Upper lobe of right lung (tissue), 1 donor: ENCODE measurements around the gene LAMA5. TPM values are rescaled to one million over a fixed set of nuclear protein-coding genes. Genes with fewer than 3 reads are reported as not detected.

Experiments used
- ATAC-seq: fragments of 200-7000 bp; cut with Tn5 transposase; one replicate; pipeline ENCODE4 v1.9.1; 2020; ENCODE audit warnings: mild to moderate bottlenecking, moderate library complexity
- DNase-seq: peaks from one replicate; pipeline ENCODE4 v3.0.0-alpha.2; 2020
- H3K27ac ChIP-seq: fragments of 200-600 bp; one replicate; pipeline ENCODE4 v1.8.0; 2022
- H3K27me3 ChIP-seq: fragments of 200-600 bp; one replicate; pipeline ENCODE4 v1.8.0; 2022; ENCODE audit warnings: mild to moderate bottlenecking
- H3K36me3 ChIP-seq: fragments of 200-600 bp; one replicate; pipeline ENCODE4 v1.8.0; 2022
- H3K4me1 ChIP-seq: fragments of 200-600 bp; one replicate; pipeline ENCODE4 v1.8.0; 2022
- H3K4me3 ChIP-seq: fragments of 200-600 bp; one replicate; pipeline ENCODE4 v1.8.0; 2022; ENCODE audit warnings: mild to moderate bottlenecking
- H3K9me3 ChIP-seq: fragments of 200-600 bp; one replicate; pipeline ENCODE4 v1.8.0; 2022
- intact Hi-C: fragments of 100-400 bp; cut with DNase I; formaldehyde crosslinking; loops from one replicate; pipeline ENCODE4 v1.11.0; 2022
- total RNA-seq: library from RNA; stranded (reverse); fragmentation: NEBNext Ultra II Directional; extraction: Animal tissue kit (Norgen Biotek cat#: 25700); gene quantifications from one replicate; pipeline ENCODE4 v1.2.1, GENCODE V29; 2021
- TF ChIP-seq, protein P1 (sequence below): fragments of 200-600 bp; IDR thresholded peaks from one replicate; pipeline ENCODE4 v1.8.0; 2022; ENCODE audit warnings: antibody characterized with exemption
- donor health status: DM: no; HTN: yes; CAD: no; lungs with severe emphysema.

The LAMA5 gene
- total RNA-seq, 1 donor from 2014 or later, result 279 TPM

DNA sequence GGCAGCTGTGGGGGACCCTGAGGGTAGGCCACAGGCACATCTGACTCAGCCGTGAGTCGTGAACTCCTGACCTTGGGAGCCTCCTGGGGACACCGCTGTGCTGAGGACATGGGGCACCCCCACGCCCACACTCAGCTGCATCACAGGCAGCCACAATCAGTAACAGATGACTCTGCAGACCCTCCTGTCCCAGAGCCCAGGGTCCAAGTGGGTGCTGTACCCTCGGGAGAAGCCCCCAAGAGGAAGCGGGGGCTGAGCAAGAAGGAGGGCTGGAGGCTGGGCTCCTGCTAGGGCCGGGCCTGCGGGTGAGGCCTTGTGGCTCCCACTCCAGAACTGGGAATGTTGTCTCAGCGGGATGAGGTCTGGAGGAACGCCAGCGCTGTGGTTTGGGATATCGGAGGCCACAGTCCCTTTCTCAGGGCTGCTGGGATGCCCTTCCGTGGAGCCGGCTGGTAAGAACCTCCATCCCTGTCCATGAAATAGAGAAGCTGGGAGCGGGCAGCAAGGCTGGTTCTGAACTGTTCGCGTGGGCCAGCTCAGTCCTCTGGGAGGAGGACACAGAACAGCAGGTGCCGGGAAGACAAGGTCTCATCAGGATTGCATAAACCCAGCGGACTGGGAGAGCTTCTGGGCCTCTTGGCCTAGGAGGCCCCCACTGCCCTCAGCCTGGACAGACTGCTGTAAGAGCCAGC lies 3.1 kb upstream of the LAMA5 start:
- peak overlapping the region; percentile 24 for H3K27ac ChIP-seq
- no peak for ATAC-seq
- H3K27me3 ChIP-seq, result no peaks in the 10 kb centered on the region
- no peak overlapping the region for H3K4me3 ChIP-seq
- TF ChIP-seq, protein P1, sequence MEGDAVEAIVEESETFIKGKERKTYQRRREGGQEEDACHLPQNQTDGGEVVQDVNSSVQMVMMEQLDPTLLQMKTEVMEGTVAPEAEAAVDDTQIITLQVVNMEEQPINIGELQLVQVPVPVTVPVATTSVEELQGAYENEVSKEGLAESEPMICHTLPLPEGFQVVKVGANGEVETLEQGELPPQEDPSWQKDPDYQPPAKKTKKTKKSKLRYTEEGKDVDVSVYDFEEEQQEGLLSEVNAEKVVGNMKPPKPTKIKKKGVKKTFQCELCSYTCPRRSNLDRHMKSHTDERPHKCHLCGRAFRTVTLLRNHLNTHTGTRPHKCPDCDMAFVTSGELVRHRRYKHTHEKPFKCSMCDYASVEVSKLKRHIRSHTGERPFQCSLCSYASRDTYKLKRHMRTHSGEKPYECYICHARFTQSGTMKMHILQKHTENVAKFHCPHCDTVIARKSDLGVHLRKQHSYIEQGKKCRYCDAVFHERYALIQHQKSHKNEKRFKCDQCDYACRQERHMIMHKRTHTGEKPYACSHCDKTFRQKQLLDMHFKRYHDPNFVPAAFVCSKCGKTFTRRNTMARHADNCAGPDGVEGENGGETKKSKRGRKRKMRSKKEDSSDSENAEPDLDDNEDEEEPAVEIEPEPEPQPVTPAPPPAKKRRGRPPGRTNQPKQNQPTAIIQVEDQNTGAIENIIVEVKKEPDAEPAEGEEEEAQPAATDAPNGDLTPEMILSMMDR, result no peak
- intact Hi-C loops, result no loop called here
- no peaks in the 10 kb centered on the region for H3K9me3 ChIP-seq
- H3K36me3 ChIP-seq, result no peaks in the 10 kb centered on the region
- no peak for DNase-seq
- peaks cover 51% of the 10 kb centered on the region for H3K4me1 ChIP-seq

DNA sequence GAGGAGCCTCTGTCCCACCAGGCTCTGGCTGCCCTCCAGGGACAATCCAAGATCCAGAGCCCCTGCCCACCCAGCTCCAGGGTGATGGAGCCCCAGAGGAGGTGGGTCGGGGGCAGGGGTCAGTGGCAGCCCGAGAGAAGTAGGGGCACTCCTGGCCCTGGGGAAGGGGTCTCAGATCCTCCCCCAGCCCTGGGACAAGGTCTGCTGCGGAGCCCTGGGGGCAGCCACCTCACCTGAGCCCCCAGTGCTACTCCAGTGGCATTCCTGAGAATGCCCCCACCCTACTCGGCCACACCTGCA lies 2.7 kb upstream of the LAMA5 start:
- H3K9me3 ChIP-seq, result no peaks in the 10 kb centered on the region
- no peaks in the 10 kb centered on the region for H3K36me3 ChIP-seq
- peaks cover 50% of the 10 kb centered on the region for H3K4me1 ChIP-seq
- H3K27me3 ChIP-seq, result no peaks in the 10 kb centered on the region
- TF ChIP-seq, protein P1, result no peak
- H3K4me3 ChIP-seq, result no peak overlapping the region
- peak overlapping the region; percentile 24 for H3K27ac ChIP-seq
- ATAC-seq (no peak), DNase-seq (no peak)
- intact Hi-C loops, result no loop called here

GRCh38 chr20:62368976-62369814 lies 2.1 kb upstream of the LAMA5 start:
- Histone ChIP-seq H3K4me3 (peak overlapping the region; percentile 69), H3K9me3 (no peaks in the 10 kb centered on the region), H3K36me3 (no peaks in the 10 kb centered on the region), H3K27ac (peak overlapping the region; percentile 24), H3K4me1 (peaks cover 51% of the 10 kb centered on the region), H3K27me3 (no peaks in the 10 kb centered on the region)
- intact Hi-C loops, result no loop called here
- TF ChIP-seq, protein P1, result peak; percentile 45
- DNase-seq (no peak), ATAC-seq (no peak)

DNA sequence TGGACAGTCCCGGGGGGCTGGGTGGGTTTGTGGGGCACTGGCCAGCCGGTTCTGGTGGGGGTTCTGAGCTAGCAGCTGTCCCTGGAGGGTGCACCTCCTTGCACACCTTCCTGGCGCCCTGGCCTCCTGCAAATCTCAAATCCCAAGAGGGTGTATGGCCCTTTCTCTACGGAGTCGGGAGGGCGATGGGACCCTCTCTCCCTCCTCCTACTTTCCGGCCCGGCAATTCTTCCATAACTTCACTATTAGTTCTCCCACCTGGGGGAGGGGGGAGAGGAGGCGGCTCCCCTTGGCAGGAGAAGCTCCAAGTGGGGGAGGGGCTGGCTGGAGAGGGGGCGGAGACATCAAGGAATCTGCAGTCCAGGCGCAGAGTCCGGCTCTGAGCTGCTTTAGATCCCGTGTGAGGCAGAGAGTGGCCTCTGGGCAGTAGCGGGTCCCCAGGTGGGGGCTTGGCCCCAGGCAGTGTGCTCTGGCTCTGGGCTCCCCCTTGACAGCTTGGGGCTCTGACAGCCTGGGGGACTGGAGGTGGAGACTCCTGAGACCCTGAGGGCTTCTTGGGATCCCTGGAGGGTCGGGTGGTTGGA lies 1.4 kb upstream of the LAMA5 start:
- Histone ChIP-seq H3K4me1 (peaks cover 55% of the 10 kb centered on the region), H3K9me3 (no peaks in the 10 kb centered on the region), H3K27me3 (no peaks in the 10 kb centered on the region), H3K36me3 (no peaks in the 10 kb centered on the region), H3K4me3 (peak overlapping the region; percentile 69), H3K27ac (peak overlapping the region; percentile 28)
- DNase-seq, result no peak
- ATAC-seq, result peak; percentile 1
- TF ChIP-seq, protein P1, result no peak
- intact Hi-C loops, result no loop called here

DNA sequence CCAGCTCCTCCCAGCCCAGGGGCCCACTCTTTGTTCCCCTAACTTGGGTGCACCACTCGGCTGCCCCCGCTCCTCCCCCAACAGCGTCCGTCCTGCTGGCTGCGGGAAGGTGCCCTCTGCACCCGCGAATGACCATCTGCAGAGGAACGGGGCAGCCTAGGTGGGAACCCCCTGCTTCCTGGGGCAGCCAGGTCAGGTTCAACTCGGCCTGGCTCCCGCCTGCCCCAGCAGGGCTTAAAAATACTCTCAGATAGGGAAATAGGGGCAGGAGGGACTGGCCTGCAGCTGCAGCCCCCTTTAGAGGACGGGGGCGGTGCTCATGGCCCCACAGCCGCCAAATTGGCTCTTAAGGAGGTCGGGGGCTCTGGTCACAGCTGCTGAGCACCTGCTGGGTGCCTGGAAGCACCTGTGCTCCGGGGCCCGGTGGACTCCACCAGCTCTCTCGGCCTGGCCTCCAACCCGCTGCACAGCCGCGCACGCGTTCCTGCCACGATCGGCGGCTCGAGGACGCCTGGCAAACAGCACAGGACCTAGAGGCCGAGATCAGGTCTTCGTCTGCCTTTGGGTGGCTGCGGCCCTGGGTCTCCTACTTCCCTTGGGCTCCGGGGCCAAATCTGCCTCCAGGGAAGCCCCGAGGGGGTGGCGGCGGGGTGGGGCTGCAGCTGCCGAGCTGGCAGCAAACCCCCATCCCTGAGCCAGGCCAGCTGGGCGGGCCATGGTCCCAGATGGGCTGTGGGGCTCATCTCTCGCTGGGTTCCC lies 700 bp upstream of the LAMA5 start:
- peak overlapping the region; percentile 28 for H3K27ac ChIP-seq
- intact Hi-C loops, result no loop called here
- peak overlapping the region; percentile 69 for H3K4me3 ChIP-seq
- no peaks in the 10 kb centered on the region for H3K36me3 ChIP-seq
- peaks cover 61% of the 10 kb centered on the region for H3K4me1 ChIP-seq
- DNase-seq (no peak), ATAC-seq (no peak)
- H3K9me3 ChIP-seq, result no peaks in the 10 kb centered on the region
- TF ChIP-seq, protein P1, result no peak
- no peaks in the 10 kb centered on the region for H3K27me3 ChIP-seq
